Activated B cell treated with CpG ODN at 0.5 μM for 24 hours (primary cell): ENCODE measurements around the gene DYNLT4. TPM values are rescaled to one million over a fixed set of nuclear protein-coding genes. Genes with fewer than 3 reads are reported as not detected.
A peak's percentile ranks its signal among the peaks of the same experiment; 100 is the strongest.

Source experiments
- ATAC-seq: fragments of 200-7000 bp; cut with Tn5 transposase; one replicate; pipeline ENCODE4 v1.10.0; 2021; ENCODE audit warnings: low read depth, mild to moderate bottlenecking, moderate library complexity
- CTCF ChIA-PET: fragments of 350-600 bp; sonication (Branson Sonifier 250); formaldehyde crosslinking; loops from one replicate; lab custom pipeline; 2021; ENCODE audit warnings: antibody characterized with exemption; lab: Charles Lee
- POLR2A ChIA-PET: fragments of 350-600 bp; sonication (Branson Sonifier 250); formaldehyde crosslinking; loops from one replicate; lab custom pipeline; 2021; ENCODE audit warnings: antibody characterized with exemption; lab: Charles Lee
- DNase-seq: peaks from one replicate; pipeline ENCODE4 v3.0.0; 2022
- H3K27ac Mint-ChIP-seq: one replicate; pipeline ENCODE4 v1.8.0; 2020; ENCODE audit warnings: mixed read lengths
- H3K27me3 Mint-ChIP-seq: one replicate; pipeline ENCODE4 v1.8.0; 2021; ENCODE audit warnings: mixed read lengths
- H3K36me3 Mint-ChIP-seq: one replicate; pipeline ENCODE4 v1.8.0; 2021; ENCODE audit warnings: low read depth, mixed read lengths
- H3K4me1 Mint-ChIP-seq: one replicate; pipeline ENCODE4 v1.8.0; 2021; ENCODE audit warnings: mixed read lengths
- H3K4me3 Mint-ChIP-seq: one replicate; pipeline ENCODE4 v1.8.0; 2020; ENCODE audit warnings: mild to moderate bottlenecking, mixed read lengths
- H3K9me3 Mint-ChIP-seq: one replicate; pipeline ENCODE4 v1.8.0; 2020; ENCODE audit warnings: mixed read lengths
- CTCF ChIP-seq: fragments of 200-600 bp; IDR thresholded peaks from one replicate; pipeline ENCODE4 v1.8.0; 2022; ENCODE audit warnings: antibody characterized with exemption, mild to moderate bottlenecking
- intact Hi-C: fragments of 100-400 bp; cut with micrococcal nuclease; formaldehyde crosslinking; loops from one replicate; pipeline ENCODE4 v1.15.1; 2024
- total RNA-seq: library from RNA; stranded (reverse); gene quantifications from 2 replicates; pipeline ENCODE4 v1.2.3, GENCODE V29; 2022

DYNLT4 gene
- total RNA-seq, 1 donor from 2014 or later: not detected

- H3K9me3 Mint-ChIP-seq: no peaks in the 10 kb centered on the region
- TF ChIP-seq CTCF: no peak
- peak overlapping the region; percentile 88 for H3K4me3 Mint-ChIP-seq
- ATAC-seq: no peak
- POLR2A ChIA-PET: interaction anchor here (0.6 to 7.7 kb wide), 26 partner anchors 10 to 865 kb away, joined by 3 to 364 read pairs (median 9); partner anchors contain the start of genes BEST4, BTBD19, DYNLT4 and EIF2B3
- peak overlapping the region; percentile 100 for H3K27ac Mint-ChIP-seq
- intact Hi-C loops: loop anchor here (5.0 kb wide), 1 partner anchor 482 kb away; no protein-coding TSS in a partner anchor
- CTCF ChIA-PET: interaction anchor here (0.8 to 2.6 kb wide), 7 partner anchors 15 to 92 kb away, joined by 3 to 9 read pairs (median 4); partner anchors contain the start of genes BEST4 and RNU5D-1
- no peak for DNase-seq
- peaks cover 27% of the 10 kb centered on the region for H3K4me1 Mint-ChIP-seq
- H3K27me3 Mint-ChIP-seq: no peaks in the 10 kb centered on the region
- H3K36me3 Mint-ChIP-seq: peaks cover 6% of the 10 kb centered on the region
Observed at GRCh38 chr1:44820328-44821239, 13.4 kb upstream of the DYNLT4 start.

- ChIA-PET POLR2A (interaction anchor here (0.6 to 7.7 kb wide), 45 partner anchors 8 to 866 kb away, joined by 3 to 364 read pairs (median 4); partner anchors contain the start of genes ARMH1, BEST4, BTBD19 and DYNLT4), CTCF (interaction anchor here (0.6 to 3.2 kb wide), 15 partner anchors 9 to 98 kb away, joined by 3 to 20 read pairs (median 5); partner anchors contain the start of genes BEST4, BTBD19, PLK3 and RNU5D-1)
- intact Hi-C loops: loop anchor here (1.0 to 5.0 kb wide), 8 partner anchors 9 to 483 kb away; partner anchors contain the start of genes PLK3, RNU5D-1 and RPS8
- DNase-seq: peak; percentile 80
- Mint-ChIP-seq H3K4me1 (peaks cover 35% of the 10 kb centered on the region), H3K27ac (peak overlapping the region; percentile 100), H3K9me3 (no peaks in the 10 kb centered on the region), H3K4me3 (peak overlapping the region; percentile 88), H3K36me3 (peaks cover 11% of the 10 kb centered on the region), H3K27me3 (no peaks in the 10 kb centered on the region)
- no peak for TF ChIP-seq CTCF
- ATAC-seq: peak; percentile 85
Observed at GRCh38 chr1:44819608-44820327, 12.6 kb upstream of the DYNLT4 start.

- intact Hi-C loops: loop anchor here (1.0 kb wide), 7 partner anchors 9 to 98 kb away; partner anchors contain the start of genes PLK3, RNU5D-1 and RPS8
- Mint-ChIP-seq H3K27ac (peak overlapping the region; percentile 100), H3K4me1 (peaks cover 38% of the 10 kb centered on the region), H3K36me3 (peaks cover 11% of the 10 kb centered on the region), H3K27me3 (no peaks in the 10 kb centered on the region), H3K4me3 (peak overlapping the region; percentile 88), H3K9me3 (no peaks in the 10 kb centered on the region)
- ATAC-seq: no peak
- TF ChIP-seq CTCF: no peak
- ChIA-PET CTCF (interaction anchor here (0.6 to 3.2 kb wide), 13 partner anchors 9 to 97 kb away, joined by 3 to 20 read pairs (median 5); partner anchors contain the start of genes BEST4, BTBD19, PLK3 and RNU5D-1), POLR2A (interaction anchor here (0.5 to 7.7 kb wide), 37 partner anchors 9 to 764 kb away, joined by 3 to 364 read pairs (median 5); partner anchors contain the start of genes ARMH1, BEST4, BTBD19 and DYNLT4)
- DNase-seq: no peak
Observed at GRCh38 chr1:44819196-44819607, 12.1 kb upstream of the DYNLT4 start.

- peaks cover 11% of the 10 kb centered on the region for H3K36me3 Mint-ChIP-seq
- H3K4me3 Mint-ChIP-seq: peak overlapping the region; percentile 32
- peak overlapping the region; percentile 100 for H3K27ac Mint-ChIP-seq
- POLR2A ChIA-PET: interaction anchor here (1.0 to 7.7 kb wide), 8 partner anchors 9 to 486 kb away, joined by 3 to 364 read pairs (median 93); partner anchors contain the start of genes BEST4, BTBD19, DYNLT4 and PLK3
- TF ChIP-seq CTCF: no peak
- H3K27me3 Mint-ChIP-seq: no peaks in the 10 kb centered on the region
- no peak for DNase-seq
- CTCF ChIA-PET: interaction anchor here (1.4 to 3.2 kb wide), 5 partner anchors 8 to 96 kb away, joined by 4 to 20 read pairs (median 7); partner anchors contain the start of genes BTBD19 and PLK3
- ATAC-seq: no peak
- intact Hi-C loops: no loop called here
- peaks cover 45% of the 10 kb centered on the region for H3K4me1 Mint-ChIP-seq
- H3K9me3 Mint-ChIP-seq: no peaks in the 10 kb centered on the region
Observed at GRCh38 chr1:44817771-44818495, 10.8 kb upstream of the DYNLT4 start.
